H9 (cell line): Measurements from ENCODE around the gene ECSIT. TPM values are rescaled to one million over a fixed set of nuclear protein-coding genes. Genes with fewer than 3 reads are reported as not detected.
A peak's percentile ranks its signal among the peaks of the same experiment; 100 is the strongest.

Experiments used
- DNase-seq: peaks from one replicate; pipeline ENCODE4 v3.0.0-alpha.2; 2017
- H2AFZ ChIP-seq: one replicate; pipeline ENCODE4 v1.6.1; 2013; ENCODE audit warnings: mild to moderate bottlenecking, low read length, control low read depth, moderate library complexity
- H2AK5ac ChIP-seq: 2 replicates; pipeline ENCODE4 v1.6.1; 2013; ENCODE audit warnings: low read length, control low read depth, mixed read lengths; ENCODE audit not compliant: insufficient read length
- H2BK120ac ChIP-seq: one replicate; pipeline ENCODE4 v1.6.1; 2013; ENCODE audit warnings: low read depth, mild to moderate bottlenecking, low read length, control low read depth, inconsistent platforms; ENCODE audit not compliant: poor library complexity, severe bottlenecking
- H2BK12ac ChIP-seq: 2 replicates; pipeline ENCODE4 v1.6.1; 2013; ENCODE audit warnings: low read length, control low read depth, mixed read lengths, low read depth; ENCODE audit not compliant: insufficient read length
- H2BK15ac ChIP-seq: 2 replicates; pipeline ENCODE4 v1.6.1; 2013; ENCODE audit warnings: low read depth, low read length, control low read depth
- H2BK20ac ChIP-seq: one replicate; pipeline ENCODE4 v1.6.1; 2013; ENCODE audit warnings: low read depth, mild to moderate bottlenecking, low read length, control low read depth, inconsistent platforms; ENCODE audit not compliant: poor library complexity, severe bottlenecking
- H2BK5ac ChIP-seq: 2 replicates; pipeline ENCODE4 v1.6.1; 2013; ENCODE audit warnings: low read length, control low read depth, mixed read lengths; ENCODE audit not compliant: insufficient read length
- H3K14ac ChIP-seq: 2 replicates; pipeline ENCODE4 v1.6.1; 2013; ENCODE audit warnings: low read length, control low read depth; ENCODE audit not compliant: insufficient read depth
- H3K18ac ChIP-seq: 2 replicates; pipeline ENCODE4 v1.6.1; 2013; ENCODE audit warnings: low read depth, mild to moderate bottlenecking, mixed read lengths, low read length, control low read depth; ENCODE audit not compliant: insufficient read length
- H3K23ac ChIP-seq: 2 replicates; pipeline ENCODE4 v1.6.1; 2013; ENCODE audit warnings: low read length, control low read depth, mixed read lengths, low read depth; ENCODE audit not compliant: insufficient read length
- H3K23me2 ChIP-seq: 2 replicates; pipeline ENCODE4 v1.6.1; 2013; ENCODE audit warnings: low read depth, mild to moderate bottlenecking, mixed read lengths, low read length, control low read depth; ENCODE audit not compliant: insufficient read length, poor library complexity, severe bottlenecking
- H3K27ac ChIP-seq: 2 replicates; pipeline ENCODE4 v1.5.1; 2013; ENCODE audit warnings: low read length, control low read depth, mixed read lengths, low read depth; ENCODE audit not compliant: insufficient read length
- H3K27me3 ChIP-seq: 2 replicates; pipeline ENCODE4 v1.6.1; 2013; ENCODE audit warnings: low read length, control low read depth, inconsistent platforms; ENCODE audit not compliant: insufficient read depth
- H3K4ac ChIP-seq: 2 replicates; pipeline ENCODE4 v1.6.1; 2013; ENCODE audit warnings: low read depth, mild to moderate bottlenecking, control low read depth, inconsistent platforms, low read length, moderate library complexity
- H3K4me1 ChIP-seq: 2 replicates; pipeline ENCODE4 v1.6.1; 2013; ENCODE audit warnings: low read length, control low read depth, inconsistent platforms; ENCODE audit not compliant: insufficient read depth
- H3K4me2 ChIP-seq: 2 replicates; pipeline ENCODE4 v1.6.1; 2013; ENCODE audit warnings: low read length, control low read depth, mixed read lengths; ENCODE audit not compliant: insufficient read length, insufficient read depth
- H3K56ac ChIP-seq: 2 replicates; pipeline ENCODE4 v1.6.1; 2013; ENCODE audit warnings: low read depth, mild to moderate bottlenecking, mixed read lengths, low read length, control low read depth; ENCODE audit not compliant: insufficient read length
- H3K79me1 ChIP-seq: 2 replicates; pipeline ENCODE4 v1.6.1; 2013; ENCODE audit warnings: low read depth, mild to moderate bottlenecking, moderate library complexity, low read length, control low read depth, inconsistent platforms; ENCODE audit not compliant: insufficient read depth, poor library complexity, severe bottlenecking
- H3K79me2 ChIP-seq: 2 replicates; pipeline ENCODE4 v1.6.1; 2013; ENCODE audit warnings: low read length, control low read depth, inconsistent platforms; ENCODE audit not compliant: insufficient read depth
- H3K9ac ChIP-seq: 2 replicates; pipeline ENCODE4 v1.6.1; 2013; ENCODE audit warnings: low read length, control low read depth, mixed read lengths; ENCODE audit not compliant: insufficient read length; ENCODE audit errors: extremely low read depth
- H3K9me3 ChIP-seq: one replicate; pipeline ENCODE4 v1.6.1; 2013; ENCODE audit warnings: low read depth, low read length, inconsistent platforms; ENCODE audit not compliant: control insufficient read depth
- H3T11ph ChIP-seq: one replicate; pipeline ENCODE4 v1.6.1; 2013; ENCODE audit warnings: mild to moderate bottlenecking, low read length, control low read depth, inconsistent platforms
- H4K20me1 ChIP-seq: one replicate; pipeline ENCODE4 v1.6.1; 2013; ENCODE audit not compliant: control insufficient read depth, insufficient read length, insufficient read depth
- H4K5ac ChIP-seq: 2 replicates; pipeline ENCODE4 v1.6.1; 2013; ENCODE audit warnings: low read depth, mild to moderate bottlenecking, mixed read lengths, low read length, control low read depth; ENCODE audit not compliant: insufficient read length
- H4K8ac ChIP-seq: replicated peaks from 2 replicates; pipeline ENCODE4 v1.6.1; 2013; ENCODE audit warnings: low read length, control low read depth, mixed read lengths, low read depth; ENCODE audit not compliant: insufficient read length
- H4K91ac ChIP-seq: 2 replicates; pipeline ENCODE4 v1.6.1; 2013; ENCODE audit warnings: low read depth, mild to moderate bottlenecking, moderate library complexity, mixed read lengths, low read length, control low read depth; ENCODE audit not compliant: insufficient read length
- H3K27ac Mint-ChIP-seq, 3 experiments: 2 replicates in 2 of 3; 3 replicates in 1 of 3; pipeline ENCODE4 v1.8.0; 2020 to 2021; ENCODE audit warnings: mixed read lengths in 3 of 3, mild to moderate bottlenecking in 1 of 3, moderate library complexity in 1 of 3
- H3K27me3 Mint-ChIP-seq: 2 replicates; pipeline ENCODE4 v1.8.0; 2021; ENCODE audit warnings: low read depth, mild to moderate bottlenecking, moderate library complexity, mixed read lengths
- H3K36me3 Mint-ChIP-seq, 3 experiments: 2 replicates in 2 of 3; 3 replicates in 1 of 3; pipeline ENCODE4 v1.8.0; 2020 to 2021; ENCODE audit warnings: low read depth in 3 of 3, mixed read lengths in 3 of 3; ENCODE audit not compliant: insufficient read depth in 1 of 3
- H3K4me1 Mint-ChIP-seq, 2 experiments: 2 replicates each; pipeline ENCODE4 v1.8.0; 2020; ENCODE audit warnings: mixed read lengths in 2 of 2
- H3K4me3 Mint-ChIP-seq, 2 experiments: 2 replicates in 1 of 2; 3 replicates in 1 of 2; pipeline ENCODE4 v1.8.0; 2020 to 2021; ENCODE audit warnings: mild to moderate bottlenecking in 2 of 2, mixed read lengths in 2 of 2, moderate library complexity in 1 of 2
- H3K9me3 Mint-ChIP-seq, 2 experiments: 2 replicates in 1 of 2; 3 replicates in 1 of 2; pipeline ENCODE4 v1.8.0; 2020; ENCODE audit warnings: mild to moderate bottlenecking in 2 of 2, mixed read lengths in 2 of 2, moderate library complexity in 1 of 2
- CTCF ChIP-seq: fragments of 200-600 bp; sonication (generic); conservative IDR thresholded peaks from 3 replicates; pipeline ENCODE4 v1.8.0; 2021; ENCODE audit warnings: antibody characterized with exemption, mild to moderate bottlenecking
- WGBS: extraction: QIAGEN DNeasy Blood & Tissue Kit; methylation state at CpG from one replicate; pipeline ENCODE4 v1.1.7; 2013; ENCODE audit warnings: missing lambda C conversion rate, low lambda C conversion rate, mixed read lengths; ENCODE audit not compliant: insufficient read length; ENCODE audit errors: extremely low coverage; 5-methylcytosine and 5-hydroxymethylcytosine counted together
- total RNA-seq: library from RNA; stranded (reverse); gene quantifications from 2 replicates; pipeline ENCODE4 v1.2.1, GENCODE V29; 2021

The ECSIT gene
- total RNA-seq, 1 experiment from 2014 or later: 42.4 TPM

GRCh38 chr19:11506967-11507366, 22.0 kb downstream of the ECSIT start:
- Histone ChIP-seq H3K9me3 (no peaks in the 10 kb centered on the region), H2BK12ac (no peak overlapping the region), H3K23ac (no peak overlapping the region), H2AK5ac (no peak overlapping the region), H2BK120ac (no peak overlapping the region), H3K23me2 (peaks cover 5% of the 10 kb centered on the region), H3K56ac (no peak overlapping the region), H3T11ph (no peak overlapping the region), H3K9ac (no peak overlapping the region), H4K8ac (no peak overlapping the region), H3K27me3 (no peaks in the 10 kb centered on the region), H4K20me1 (no peaks in the 10 kb centered on the region), H2AFZ (no peak overlapping the region), H3K27ac (no peak overlapping the region), H3K79me2 (no peaks in the 10 kb centered on the region), H3K14ac (no peak overlapping the region), H2BK20ac (no peak overlapping the region), H3K79me1 (no peaks in the 10 kb centered on the region), H3K4me1 (no peaks in the 10 kb centered on the region), H4K91ac (no peak overlapping the region), H3K18ac (no peak overlapping the region), H3K4ac (no peak overlapping the region), H2BK15ac (no peak overlapping the region), H4K5ac (no peak overlapping the region), H2BK5ac (no peak overlapping the region), H3K4me2 (no peak overlapping the region)
- WGBS: no CpG with 5 or more reads among the region's 6 CpGs
- H3K4me1 Mint-ChIP-seq: peaks cover 10 to 13% of the 10 kb centered on the region in 2 experiments
- H3K36me3 Mint-ChIP-seq: peaks cover 0 to 13% (median 5%) of the 10 kb centered on the region in 3 experiments; a peak in 4 of 7 replicates
- peak overlapping the region; percentile 81 to 90; a peak in 3 of 5 replicates for H3K4me3 Mint-ChIP-seq
- H3K27ac Mint-ChIP-seq: peak overlapping the region in 1 of 3 experiments; percentile 81; a peak in 1 of 7 replicates
- no peak for DNase-seq
- no peaks in the 10 kb centered on the region for H3K9me3 Mint-ChIP-seq
- H3K27me3 Mint-ChIP-seq: no peaks in the 10 kb centered on the region
- TF ChIP-seq CTCF: no peak
